Measurements from ENCODE around the gene TPGS2. TPM values are rescaled to one million over a fixed set of nuclear protein-coding genes. Genes with fewer than 3 reads are reported as not detected.

TPGS2 gene
- total RNA-seq, 1 donor from 2014 or later = 138 TPM

DNA sequence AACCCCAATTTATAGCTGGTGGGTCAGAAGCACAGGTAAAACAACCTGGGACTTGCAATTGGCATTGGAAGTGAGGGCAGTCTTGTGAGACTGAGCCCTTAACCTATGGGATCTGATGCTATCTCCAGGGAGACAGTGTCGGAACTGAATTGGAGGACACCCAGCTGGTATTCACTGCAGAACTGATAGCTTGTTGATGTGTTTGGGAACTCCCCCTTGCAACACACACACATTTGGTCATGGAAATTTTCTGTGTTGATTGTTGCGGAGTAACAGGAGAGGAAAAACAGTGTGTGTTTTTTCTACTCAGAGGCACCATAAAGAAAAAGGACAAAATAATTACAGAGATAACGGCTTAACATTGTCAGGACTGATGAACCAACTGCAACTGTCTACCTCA is 16.1 kb downstream of the TPGS2 start:
- no peaks in the 10 kb centered on the region for H3K4me1 Mint-ChIP-seq (ENCODE audit: unreplicated experiment)
- TF ChIP-seq CTCF (IDR thresholded peaks at IDR 0.05; ENCODE audit: unreplicated experiment) = no peak
- H3K9me3 Mint-ChIP-seq (ENCODE audit: unreplicated experiment) = no peaks in the 10 kb centered on the region
- H3K27ac Mint-ChIP-seq (ENCODE audit: unreplicated experiment) = no peak overlapping the region
- no peak overlapping the region for H3K4me3 Mint-ChIP-seq (ENCODE audit: unreplicated experiment)
- no peaks in the 10 kb centered on the region for H3K27me3 Mint-ChIP-seq (ENCODE audit: unreplicated experiment)
- H3K36me3 Mint-ChIP-seq (ENCODE audit: low read depth, unreplicated experiment) = peaks cover 15% of the 10 kb centered on the region
- DNase-seq (ENCODE audit: low spot score) = no peak

DNA sequence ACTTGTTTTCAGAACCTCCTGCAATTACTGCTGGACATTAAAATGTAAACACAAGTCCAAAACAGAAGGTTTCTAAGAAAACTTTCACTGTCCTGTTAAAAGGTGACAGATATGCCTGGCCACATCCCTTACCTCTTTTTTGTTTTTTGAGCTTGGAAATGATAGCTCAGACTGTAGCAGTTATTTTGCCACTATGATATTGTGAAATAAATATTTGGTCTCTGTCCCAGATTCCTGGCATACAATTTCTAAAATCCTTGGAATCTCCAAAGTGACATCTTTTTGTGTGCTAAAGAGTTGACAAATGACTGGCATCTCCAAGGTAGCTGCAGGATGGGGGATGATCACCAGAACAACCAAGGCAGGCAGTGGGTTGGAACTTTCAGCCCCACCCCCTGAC is 16.8 kb downstream of the TPGS2 start:
- Mint-ChIP-seq H3K9me3 (ENCODE audit: unreplicated experiment) (no peaks in the 10 kb centered on the region), H3K27ac (ENCODE audit: unreplicated experiment) (no peak overlapping the region), H3K36me3 (ENCODE audit: low read depth, unreplicated experiment) (peaks cover 23% of the 10 kb centered on the region), H3K27me3 (ENCODE audit: unreplicated experiment) (no peaks in the 10 kb centered on the region), H3K4me1 (ENCODE audit: unreplicated experiment) (no peaks in the 10 kb centered on the region), H3K4me3 (ENCODE audit: unreplicated experiment) (no peak overlapping the region)
- DNase-seq (ENCODE audit: low spot score) = no peak
- no peak for TF ChIP-seq CTCF (IDR thresholded peaks at IDR 0.05; ENCODE audit: unreplicated experiment)

- peaks cover 24% of the 10 kb centered on the region for H3K36me3 Mint-ChIP-seq (ENCODE audit: low read depth, unreplicated experiment)
- no peaks in the 10 kb centered on the region for H3K9me3 Mint-ChIP-seq (ENCODE audit: unreplicated experiment)
- TF ChIP-seq CTCF (IDR thresholded peaks at IDR 0.05; ENCODE audit: unreplicated experiment) = no peak
- DNase-seq (ENCODE audit: low spot score) = no peak
- no peaks in the 10 kb centered on the region for H3K4me1 Mint-ChIP-seq (ENCODE audit: unreplicated experiment)
- H3K27me3 Mint-ChIP-seq (ENCODE audit: unreplicated experiment) = no peaks in the 10 kb centered on the region
- H3K4me3 Mint-ChIP-seq (ENCODE audit: unreplicated experiment) = no peak overlapping the region
- H3K27ac Mint-ChIP-seq (ENCODE audit: unreplicated experiment) = no peak overlapping the region
Measured at GRCh38 chr18:36811430-36811829, 17.4 kb downstream of the TPGS2 start.

DNA sequence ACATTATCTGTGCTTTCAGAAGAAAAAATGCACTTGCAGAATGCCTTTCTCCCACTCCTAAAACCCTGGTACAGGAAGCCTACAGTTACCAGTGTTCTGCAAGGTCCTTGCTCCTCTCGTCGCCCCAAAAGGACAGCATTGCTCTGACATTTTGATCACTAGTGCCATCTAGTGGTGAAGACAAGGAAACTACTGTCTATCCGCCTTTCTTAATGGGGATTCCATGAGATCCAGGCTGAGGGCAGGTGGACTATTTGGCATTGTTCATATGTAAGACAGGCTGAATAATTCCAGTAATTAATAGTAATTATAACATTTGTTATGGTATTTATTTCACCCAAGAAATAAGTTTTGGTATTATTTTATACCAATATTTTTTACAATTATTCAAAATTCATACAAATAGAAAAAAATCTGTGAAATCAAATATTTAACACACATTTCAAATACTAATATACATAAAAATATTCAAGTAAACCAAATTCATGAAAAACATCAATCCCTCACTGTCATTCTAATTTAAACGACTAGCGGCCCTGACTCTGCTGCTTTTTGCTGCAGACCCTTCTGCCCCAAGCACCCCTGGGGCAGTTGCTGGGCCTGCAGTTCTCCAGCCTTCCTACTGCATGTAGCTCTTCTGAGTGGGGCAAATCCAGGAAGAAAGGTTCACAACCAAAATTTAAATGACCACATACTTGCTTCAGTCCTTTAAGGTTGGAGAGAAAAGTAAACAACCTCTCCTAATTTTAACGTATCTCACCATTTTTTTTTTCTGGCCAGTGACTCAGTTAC is 19.0 kb downstream of the TPGS2 start:
- no peaks in the 10 kb centered on the region for H3K27me3 Mint-ChIP-seq (ENCODE audit: unreplicated experiment)
- H3K9me3 Mint-ChIP-seq (ENCODE audit: unreplicated experiment) = no peaks in the 10 kb centered on the region
- DNase-seq (ENCODE audit: low spot score) = peak; percentile 14
- peak; percentile 82 for TF ChIP-seq CTCF (IDR thresholded peaks at IDR 0.05; ENCODE audit: unreplicated experiment)
- H3K4me3 Mint-ChIP-seq (ENCODE audit: unreplicated experiment) = no peak overlapping the region
- H3K4me1 Mint-ChIP-seq (ENCODE audit: unreplicated experiment) = no peaks in the 10 kb centered on the region
- peaks cover 37% of the 10 kb centered on the region for H3K36me3 Mint-ChIP-seq (ENCODE audit: low read depth, unreplicated experiment)
- no peak overlapping the region for H3K27ac Mint-ChIP-seq (ENCODE audit: unreplicated experiment)

DNA sequence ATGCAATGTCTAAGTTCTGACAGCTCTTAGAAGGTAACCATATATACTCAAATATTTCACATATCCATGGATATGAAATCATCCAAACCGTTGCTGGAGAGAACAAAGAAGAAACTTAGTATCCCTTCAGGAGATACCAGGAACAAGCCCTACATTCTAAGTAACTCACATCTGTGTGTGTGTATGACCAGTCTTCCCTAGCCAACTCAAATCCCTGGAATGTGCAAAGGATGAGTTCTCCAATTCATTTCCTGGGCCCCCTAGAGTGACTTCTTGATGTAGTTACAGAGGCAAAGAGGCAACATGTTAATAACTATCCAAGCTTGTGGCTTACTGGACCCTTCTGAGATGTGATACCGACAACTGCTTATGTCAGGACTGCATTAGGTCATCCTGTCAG is 20.1 kb downstream of the TPGS2 start:
- H3K36me3 Mint-ChIP-seq (ENCODE audit: low read depth, unreplicated experiment) = peaks cover 41% of the 10 kb centered on the region
- TF ChIP-seq CTCF (IDR thresholded peaks at IDR 0.05; ENCODE audit: unreplicated experiment) = no peak
- no peak for DNase-seq (ENCODE audit: low spot score)
- no peaks in the 10 kb centered on the region for H3K4me1 Mint-ChIP-seq (ENCODE audit: unreplicated experiment)
- H3K27me3 Mint-ChIP-seq (ENCODE audit: unreplicated experiment) = no peaks in the 10 kb centered on the region
- H3K4me3 Mint-ChIP-seq (ENCODE audit: unreplicated experiment) = no peak overlapping the region
- H3K9me3 Mint-ChIP-seq (ENCODE audit: unreplicated experiment) = no peaks in the 10 kb centered on the region
- H3K27ac Mint-ChIP-seq (ENCODE audit: unreplicated experiment) = no peak overlapping the region
